ENCODE measurements around the gene IFI44. TPM values are rescaled to one million over a fixed set of nuclear protein-coding genes. Genes with fewer than 3 reads are reported as not detected.

The IFI44 gene
- total and polyA plus RNA-seq, 2 donors (not counting 1 experiment from before 2014, with no cell fraction given): 6.2 to 6.9 TPM

DNA sequence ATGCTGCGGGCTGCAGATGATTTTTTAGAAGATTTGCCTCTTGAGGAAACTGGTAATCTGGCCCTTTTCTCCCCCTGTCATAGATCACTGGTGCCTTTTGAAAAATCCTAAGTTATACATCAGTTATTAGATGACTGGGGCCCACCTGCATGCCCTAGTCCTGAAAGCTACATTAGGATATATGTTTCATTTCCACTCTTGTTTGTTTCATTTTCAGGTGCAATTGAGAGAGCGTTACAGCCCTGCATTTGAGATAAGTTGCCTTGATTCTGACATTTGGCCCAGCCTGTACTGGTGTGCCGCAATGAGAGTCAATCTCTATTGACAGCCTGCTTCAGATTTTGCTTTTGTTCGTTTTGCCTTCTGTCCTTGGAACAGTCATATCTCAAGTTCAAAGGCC lies 8.1 kb upstream of the IFI44 start:
- intact Hi-C loops (cut with micrococcal nuclease): no loop called here
- no peaks in the 10 kb centered on the region for H3K9me3 ChIP-seq (ENCODE audit: control extremely low read depth in 1 of 3, control insufficient read depth in 2 of 3, insufficient read depth in 1 of 3, low read length in 2 of 3)
- 95% methylated on average over 4 of the region's 4 CpGs for WGBS (ENCODE audit: insufficient coverage)
- H3K27ac Mint-ChIP-seq: no peak overlapping the region
- no peak overlapping the region for H3K4me3 Mint-ChIP-seq
- no peak overlapping the region for H3K9ac ChIP-seq (ENCODE audit: low read length)
- no peaks in the 10 kb centered on the region for H3K9me3 Mint-ChIP-seq (ENCODE audit: insufficient read depth)
- POLR2A ChIA-PET: no interaction called here
- no peak for TF ChIP-seq EZH2 (IDR thresholded peaks at IDR 0.05; ENCODE audit: borderline replicate concordance, insufficient read depth, low read depth, low read length, poor library complexity, severe bottlenecking)
- TF ChIP-seq, protein P1, sequence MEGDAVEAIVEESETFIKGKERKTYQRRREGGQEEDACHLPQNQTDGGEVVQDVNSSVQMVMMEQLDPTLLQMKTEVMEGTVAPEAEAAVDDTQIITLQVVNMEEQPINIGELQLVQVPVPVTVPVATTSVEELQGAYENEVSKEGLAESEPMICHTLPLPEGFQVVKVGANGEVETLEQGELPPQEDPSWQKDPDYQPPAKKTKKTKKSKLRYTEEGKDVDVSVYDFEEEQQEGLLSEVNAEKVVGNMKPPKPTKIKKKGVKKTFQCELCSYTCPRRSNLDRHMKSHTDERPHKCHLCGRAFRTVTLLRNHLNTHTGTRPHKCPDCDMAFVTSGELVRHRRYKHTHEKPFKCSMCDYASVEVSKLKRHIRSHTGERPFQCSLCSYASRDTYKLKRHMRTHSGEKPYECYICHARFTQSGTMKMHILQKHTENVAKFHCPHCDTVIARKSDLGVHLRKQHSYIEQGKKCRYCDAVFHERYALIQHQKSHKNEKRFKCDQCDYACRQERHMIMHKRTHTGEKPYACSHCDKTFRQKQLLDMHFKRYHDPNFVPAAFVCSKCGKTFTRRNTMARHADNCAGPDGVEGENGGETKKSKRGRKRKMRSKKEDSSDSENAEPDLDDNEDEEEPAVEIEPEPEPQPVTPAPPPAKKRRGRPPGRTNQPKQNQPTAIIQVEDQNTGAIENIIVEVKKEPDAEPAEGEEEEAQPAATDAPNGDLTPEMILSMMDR (IDR thresholded peaks at IDR 0.05): no peak
- H3K79me2 ChIP-seq (ENCODE audit: control insufficient read depth, insufficient read depth, low read length): no peaks in the 10 kb centered on the region
- DNase-seq: no peak
- peaks cover 0 to 5% of the 10 kb centered on the region in 2 donors for H3K4me1 ChIP-seq (ENCODE audit: control insufficient read depth in 2 of 2, insufficient read depth in 2 of 2, low read length in 2 of 2)
- no peaks in the 10 kb centered on the region for H3K27me3 ChIP-seq (replicated peaks in 1 of 4; ENCODE audit: control extremely low read depth in 1 of 4, control insufficient read depth in 3 of 4, insufficient read depth in 4 of 4, low read length in 3 of 4)
- H3K4me2 ChIP-seq (replicated peaks; ENCODE audit: low read depth, low read length, poor library complexity, severe bottlenecking): no peak overlapping the region
- H3K27me3 Mint-ChIP-seq: no peaks in the 10 kb centered on the region
- no peak overlapping the region for H3K4me3 ChIP-seq (ENCODE audit: control extremely low read depth in 1 of 5, extremely low read depth in 1 of 5, insufficient read depth in 1 of 5, low read depth in 2 of 5, low read length in 4 of 5)
- H4K20me1 ChIP-seq (ENCODE audit: control insufficient read depth, insufficient read depth, low read length, poor library complexity, severe bottlenecking): no peaks in the 10 kb centered on the region
- peaks cover 6% of the 10 kb centered on the region for H3K4me1 Mint-ChIP-seq
- H3K36me3 ChIP-seq (replicated peaks in 1 of 2; ENCODE audit: control extremely low read depth in 1 of 2, control insufficient read depth in 1 of 2, extremely low read depth in 1 of 2, insufficient read depth in 2 of 2, low read length in 1 of 2): no peaks in the 10 kb centered on the region
- no peak overlapping the region for H2AFZ ChIP-seq (ENCODE audit: insufficient read depth, low read depth, low read length, poor library complexity, severe bottlenecking)
- ATAC-seq (ENCODE audit: low read depth): no peak
- CTCF ChIA-PET: no interaction called here
- H3K27ac ChIP-seq (ENCODE audit: low read length in 2 of 2): no peak overlapping the region

DNA sequence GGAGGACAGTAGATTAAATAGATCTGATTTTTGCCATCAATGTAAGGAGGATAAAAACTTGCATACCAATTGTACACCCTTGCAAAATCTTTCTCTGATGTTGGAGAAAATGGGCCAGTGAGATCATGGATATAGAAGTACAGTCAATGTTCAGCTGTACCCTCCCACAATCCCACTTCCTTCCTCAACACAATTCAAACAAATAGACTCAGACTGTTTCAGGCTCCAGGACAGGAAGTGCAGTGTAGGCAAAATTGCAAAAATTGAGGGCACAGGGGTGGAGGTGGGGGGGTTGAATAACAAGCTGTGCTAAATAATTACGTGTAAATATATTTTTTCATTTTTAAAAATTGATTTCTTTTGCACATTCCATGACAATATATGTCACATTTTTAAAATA lies 3.9 kb upstream of the IFI44 start:
- Mint-ChIP-seq H3K4me1 (peaks cover 14% of the 10 kb centered on the region), H3K4me3 (no peak overlapping the region), H3K27ac (no peak overlapping the region), H3K27me3 (no peaks in the 10 kb centered on the region), H3K9me3 (ENCODE audit: insufficient read depth) (peaks cover 10% of the 10 kb centered on the region)
- no CpG with 5 or more reads among the region's 1 CpG for WGBS (ENCODE audit: insufficient coverage)
- ChIA-PET POLR2A (no interaction called here), CTCF (interaction anchor here (1.0 kb wide), 1 partner anchor 26 kb away, joined by 4 read pairs; the partner anchor contains the start of gene IFI44L)
- Histone ChIP-seq H4K20me1 (ENCODE audit: control insufficient read depth, insufficient read depth, low read length, poor library complexity, severe bottlenecking) (no peaks in the 10 kb centered on the region), H2AFZ (ENCODE audit: insufficient read depth, low read depth, low read length, poor library complexity, severe bottlenecking) (no peak overlapping the region), H3K9me3 (ENCODE audit: control extremely low read depth in 1 of 3, control insufficient read depth in 2 of 3, insufficient read depth in 1 of 3, low read length in 2 of 3) (peaks cover 0 to 9% (median 7%) of the 10 kb centered on the region in 3 donors), H3K4me3 (ENCODE audit: control extremely low read depth in 1 of 5, extremely low read depth in 1 of 5, insufficient read depth in 1 of 5, low read depth in 2 of 5, low read length in 4 of 5) (no peak overlapping the region), H3K27ac (ENCODE audit: low read length in 2 of 2) (no peak overlapping the region), H3K79me2 (ENCODE audit: control insufficient read depth, insufficient read depth, low read length) (peaks cover 3% of the 10 kb centered on the region), H3K36me3 (replicated peaks in 1 of 2; ENCODE audit: control extremely low read depth in 1 of 2, control insufficient read depth in 1 of 2, extremely low read depth in 1 of 2, insufficient read depth in 2 of 2, low read length in 1 of 2) (no peaks in the 10 kb centered on the region), H3K4me2 (replicated peaks; ENCODE audit: low read depth, low read length, poor library complexity, severe bottlenecking) (no peak overlapping the region), H3K27me3 (replicated peaks in 1 of 4; ENCODE audit: control extremely low read depth in 1 of 4, control insufficient read depth in 3 of 4, insufficient read depth in 4 of 4, low read length in 3 of 4) (no peaks in the 10 kb centered on the region), H3K4me1 (ENCODE audit: control insufficient read depth in 2 of 2, insufficient read depth in 2 of 2, low read length in 2 of 2) (peaks cover 5 to 6% of the 10 kb centered on the region in 2 donors), H3K9ac (ENCODE audit: low read length) (no peak overlapping the region)
- TF ChIP-seq, protein P1 (IDR thresholded peaks at IDR 0.05): no peak
- no peak for TF ChIP-seq EZH2 (IDR thresholded peaks at IDR 0.05; ENCODE audit: borderline replicate concordance, insufficient read depth, low read depth, low read length, poor library complexity, severe bottlenecking)
- intact Hi-C loops (cut with micrococcal nuclease): loop anchor here (2.0 kb wide), 1 partner anchor 21 kb away; no protein-coding TSS in a partner anchor
- ATAC-seq (ENCODE audit: low read depth): no peak
- no peak for DNase-seq
